ENCODE measurements around the gene ADAMTS1. TPM values are rescaled to one million over a fixed set of nuclear protein-coding genes. Genes with fewer than 3 reads are reported as not detected.
A peak's percentile ranks its signal among the peaks of the same experiment; 100 is the strongest.

Gene ADAMTS1
- total RNA-seq, 1 donor from 2014 or later, result 59.3 TPM

DNA sequence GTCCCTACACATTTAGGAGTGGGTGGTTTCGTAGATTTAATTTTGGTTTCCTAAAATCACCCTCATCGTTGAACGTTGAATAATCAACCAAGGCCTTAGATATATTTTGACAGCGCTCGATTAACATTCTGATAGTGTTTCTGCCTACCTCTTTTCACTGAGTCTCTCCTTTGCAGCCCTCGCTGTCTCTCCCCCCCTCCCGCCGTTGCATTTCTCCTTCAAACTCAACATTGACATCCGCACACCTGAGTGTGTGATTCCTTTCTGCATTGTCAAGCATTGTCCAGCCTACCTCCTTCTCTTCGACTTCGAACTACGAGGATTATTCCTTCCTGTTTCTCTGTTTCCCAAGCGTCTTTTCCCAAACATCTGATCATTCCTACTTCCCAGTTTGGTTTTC is 1.8 kb upstream of the ADAMTS1 start:
- ATAC-seq (no peak), DNase-seq (ENCODE audit: missing footprints) (no peak)
- intact Hi-C loops (cut with DNase I), result loop anchor here (5.0 kb wide), 3 partner anchors 720 to 1675 kb away; no protein-coding TSS in a partner anchor

DNA sequence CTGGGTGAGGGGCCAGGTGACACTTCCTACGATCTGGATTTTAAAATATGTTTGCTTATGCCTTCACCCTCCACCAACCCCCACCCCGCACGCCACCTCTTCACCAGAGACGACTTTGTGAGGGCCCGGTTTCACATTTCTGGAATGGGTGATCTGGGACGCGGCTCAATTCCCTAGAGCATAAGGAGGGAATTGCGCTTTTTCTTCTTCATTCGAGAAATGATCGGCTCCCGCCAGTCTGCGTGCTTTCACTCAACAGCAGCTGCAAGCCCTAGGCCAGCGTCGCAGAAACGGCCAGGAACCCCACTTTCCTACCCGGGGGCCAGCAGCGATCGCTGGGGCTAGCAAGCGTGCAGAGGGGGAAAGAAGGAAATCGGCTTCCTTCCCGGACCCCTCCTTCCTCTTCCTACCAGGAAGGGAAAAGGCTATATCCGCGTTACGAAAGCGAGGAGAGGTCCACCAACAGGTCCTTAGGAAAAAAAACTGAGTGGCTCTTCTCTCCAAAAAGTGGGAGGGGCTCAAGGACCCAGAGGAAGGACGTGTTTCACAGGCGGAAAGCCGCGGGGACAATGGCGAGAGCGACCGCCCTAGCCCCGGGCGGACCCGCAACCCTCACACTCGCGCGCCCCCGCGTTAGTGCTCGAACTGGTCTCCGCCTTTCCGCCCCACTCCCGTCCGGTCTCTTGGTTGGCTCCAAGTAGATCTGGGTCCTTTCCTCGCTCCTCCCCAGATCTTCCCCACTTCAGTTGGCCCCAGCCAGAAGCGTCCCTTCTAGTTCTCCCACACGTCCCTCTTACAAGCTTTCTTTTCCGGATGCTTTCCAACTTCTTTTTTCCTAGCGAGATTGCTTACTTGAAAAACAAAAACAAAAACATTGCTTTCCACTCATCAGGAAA is 1.1 kb upstream of the ADAMTS1 start:
- peak; percentile 62 for ATAC-seq
- intact Hi-C loops (cut with DNase I), result loop anchor here (5.0 kb wide), 3 partner anchors 721 to 1676 kb away; no protein-coding TSS in a partner anchor
- peak; percentile 94 for DNase-seq (ENCODE audit: missing footprints)

DNA sequence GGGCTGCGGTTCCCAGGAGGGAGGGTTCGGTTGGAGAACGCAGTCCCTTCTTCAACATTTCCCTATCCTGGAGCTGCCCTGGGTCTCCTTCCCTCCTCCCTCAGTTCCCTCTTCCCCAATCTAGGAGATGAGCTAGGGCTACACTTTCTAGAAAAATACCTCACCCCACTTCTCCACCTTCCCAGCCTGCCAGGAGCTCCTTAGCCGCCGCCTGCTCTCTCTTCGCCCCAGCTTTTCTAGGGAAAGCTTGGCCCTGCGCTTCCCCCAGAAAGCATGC is 488 bp upstream of the ADAMTS1 start:
- ATAC-seq (peak; percentile 1), DNase-seq (ENCODE audit: missing footprints) (no peak)
- intact Hi-C loops (cut with DNase I), result loop anchor here (5.0 kb wide), 3 partner anchors 722 to 1677 kb away; no protein-coding TSS in a partner anchor

DNA sequence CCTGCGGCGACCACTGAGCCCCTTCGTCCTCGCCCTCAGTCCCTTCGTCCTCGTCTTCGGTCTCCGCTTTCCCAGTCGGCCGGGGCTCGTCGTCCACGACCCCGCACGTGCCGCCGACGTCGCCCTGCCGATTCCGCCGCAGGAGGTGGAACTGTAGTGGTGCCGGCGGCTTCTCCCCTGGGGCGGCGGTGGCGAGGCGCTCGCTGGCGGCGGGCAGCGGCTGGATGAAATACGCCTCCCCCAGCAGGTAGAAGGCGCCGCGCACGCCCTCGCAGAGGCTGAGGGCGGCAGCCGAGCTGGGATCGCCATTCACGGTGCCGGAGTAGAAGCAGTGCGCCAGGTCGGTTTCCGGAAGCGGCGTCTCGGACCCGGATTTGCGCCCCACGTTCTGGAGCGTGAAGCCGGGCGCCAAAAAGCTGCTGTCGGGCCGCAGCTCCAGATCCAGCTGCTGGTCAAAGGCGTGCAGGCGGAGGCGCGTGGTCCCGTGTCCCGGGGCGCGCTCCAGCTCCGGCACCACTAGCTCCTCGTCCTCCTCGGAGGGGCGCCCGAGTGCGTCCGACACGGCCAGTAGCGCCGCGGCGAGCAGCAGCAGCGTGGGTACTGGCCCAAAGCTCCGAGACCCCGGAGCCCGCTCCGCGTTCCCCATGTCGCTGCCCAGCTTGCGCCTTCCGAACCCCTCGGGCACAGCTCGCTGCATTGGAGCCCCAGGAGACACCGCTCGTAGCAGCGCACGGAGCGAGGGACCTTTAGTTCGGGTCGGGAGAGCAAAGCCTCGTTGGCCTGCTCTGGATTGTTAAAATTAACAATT is 747 bp downstream of the ADAMTS1 start:
- DNase-seq (ENCODE audit: missing footprints), result peak; percentile 80
- intact Hi-C loops (cut with DNase I), result loop anchor here (5.0 kb wide), 4 partner anchors 62 to 1678 kb away; no protein-coding TSS in a partner anchor

DNA sequence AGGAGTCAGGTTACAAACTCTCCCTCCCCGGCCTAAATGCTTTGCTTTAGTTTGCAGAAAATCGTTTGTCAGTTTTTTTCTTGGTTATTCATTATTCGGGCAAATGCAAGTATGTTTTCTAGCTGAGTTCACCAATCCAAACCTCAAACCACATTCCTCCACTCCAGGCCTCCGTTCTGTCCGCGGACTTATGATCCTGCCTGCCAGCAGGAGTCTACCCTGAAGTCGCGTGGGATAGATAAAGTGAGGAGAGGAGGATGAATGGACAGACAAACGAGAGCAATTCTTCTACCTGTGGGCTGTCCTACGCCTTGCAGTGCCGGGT is 1.3 kb downstream of the ADAMTS1 start:
- intact Hi-C loops (cut with DNase I), result loop anchor here (2.0 to 5.0 kb wide), 2 partner anchors 62 to 73 kb away; no protein-coding TSS in a partner anchor
- ATAC-seq, result no peak
- no peak for DNase-seq (ENCODE audit: missing footprints)

More for the DNA sequence above, 747 bp downstream of the ADAMTS1 start:
- peak; percentile 51 for ATAC-seq

DNA sequence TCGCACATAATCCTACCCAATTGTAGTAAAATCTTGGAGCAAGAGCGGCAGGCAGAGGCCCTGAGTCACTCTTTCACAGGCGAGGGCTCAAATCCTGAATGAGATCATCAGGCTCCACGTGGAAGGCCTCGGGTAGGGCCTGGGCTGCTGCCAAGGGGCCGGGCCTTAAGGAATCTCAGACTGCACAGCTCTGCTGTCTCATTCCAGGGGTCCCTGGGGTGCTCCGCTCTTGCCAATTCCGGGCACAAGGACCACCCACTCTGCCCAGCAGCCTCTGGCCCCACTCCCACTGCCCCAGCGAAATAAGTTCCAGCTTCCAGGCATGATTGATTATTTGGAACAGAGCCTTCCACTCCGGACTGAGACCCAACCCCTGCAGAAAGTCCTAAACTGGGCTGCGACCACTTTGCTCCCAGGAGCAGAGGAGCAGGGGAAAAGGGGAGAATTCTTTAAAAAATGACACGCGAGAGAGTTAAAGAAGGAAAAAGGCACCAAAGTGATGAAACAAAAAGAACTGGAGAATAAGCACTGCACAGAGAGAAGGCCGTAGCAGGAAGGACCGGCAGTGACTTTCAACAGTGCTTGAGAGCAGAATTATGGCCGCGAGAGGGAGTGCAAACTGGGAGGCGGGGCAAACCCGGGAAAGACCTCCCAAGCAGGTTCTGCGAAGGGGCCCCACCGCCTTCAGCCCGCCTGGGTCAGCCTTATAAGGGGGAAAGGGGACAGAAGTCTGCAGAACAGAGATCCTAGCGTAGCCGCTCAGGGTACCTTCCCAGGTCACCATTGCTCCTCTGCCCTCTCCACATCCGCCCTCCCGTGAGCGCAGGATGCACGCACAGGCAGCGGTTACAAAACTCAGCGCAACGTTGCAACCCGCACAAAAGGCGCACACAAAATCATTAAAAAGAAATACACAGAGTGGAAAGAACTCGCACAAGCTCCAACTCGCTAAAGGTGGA is 2.0 kb downstream of the ADAMTS1 start:
- intact Hi-C loops (cut with DNase I), result loop anchor here (2.0 to 5.0 kb wide), 2 partner anchors 61 to 72 kb away; no protein-coding TSS in a partner anchor
- ATAC-seq (peak; percentile 56), DNase-seq (ENCODE audit: missing footprints) (peak; percentile 93)

DNA sequence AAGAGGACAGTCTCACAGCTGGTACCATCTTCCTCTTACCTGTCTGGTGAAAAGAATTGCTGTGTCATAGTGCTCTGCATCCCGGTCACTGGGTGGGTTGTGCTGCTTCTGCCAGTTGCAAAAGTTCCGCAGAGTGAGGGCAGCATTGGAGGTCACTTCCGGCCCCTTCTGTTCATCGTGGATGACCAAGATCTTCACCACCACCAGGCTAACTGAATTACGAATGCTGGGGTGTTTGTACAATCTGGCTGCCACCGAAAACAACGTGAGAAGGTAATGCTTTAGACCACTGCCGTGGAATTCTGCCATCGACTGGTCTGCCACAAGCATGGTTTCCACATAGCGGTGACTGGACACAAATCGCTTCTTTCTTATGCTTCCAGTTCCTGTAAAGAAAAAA is 2.9 kb downstream of the ADAMTS1 start:
- intact Hi-C loops (cut with DNase I), result loop anchor here (2.0 to 5.0 kb wide), 2 partner anchors 60 to 71 kb away; no protein-coding TSS in a partner anchor
- no peak for DNase-seq (ENCODE audit: missing footprints)

DNA sequence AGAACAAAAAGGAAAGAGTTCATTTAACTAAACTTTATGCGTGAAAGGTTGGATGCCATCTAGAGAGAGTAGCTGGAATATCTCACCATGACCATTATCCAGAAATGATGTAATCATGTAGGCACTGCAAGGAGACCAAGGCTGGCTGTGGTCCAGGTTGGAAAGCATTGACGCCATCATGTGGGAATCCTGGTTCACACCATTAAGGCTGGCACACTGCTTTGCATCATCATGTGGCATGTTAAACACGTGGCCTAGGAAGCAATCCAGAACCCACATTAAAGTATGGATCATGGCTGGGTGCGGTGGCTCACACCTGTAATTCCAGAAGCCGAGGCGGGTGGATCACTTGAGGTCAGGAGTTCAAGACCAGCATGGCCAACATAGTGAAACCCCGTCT is 4.3 kb downstream of the ADAMTS1 start:
- DNase-seq (ENCODE audit: missing footprints), result peak; percentile 70
- no peak for ATAC-seq
- intact Hi-C loops (cut with DNase I), result loop anchor here (5.0 kb wide), 1 partner anchor 59 kb away; no protein-coding TSS in a partner anchor

More for the DNA sequence above, 2.9 kb downstream of the ADAMTS1 start:
- ATAC-seq, result no peak

DNA sequence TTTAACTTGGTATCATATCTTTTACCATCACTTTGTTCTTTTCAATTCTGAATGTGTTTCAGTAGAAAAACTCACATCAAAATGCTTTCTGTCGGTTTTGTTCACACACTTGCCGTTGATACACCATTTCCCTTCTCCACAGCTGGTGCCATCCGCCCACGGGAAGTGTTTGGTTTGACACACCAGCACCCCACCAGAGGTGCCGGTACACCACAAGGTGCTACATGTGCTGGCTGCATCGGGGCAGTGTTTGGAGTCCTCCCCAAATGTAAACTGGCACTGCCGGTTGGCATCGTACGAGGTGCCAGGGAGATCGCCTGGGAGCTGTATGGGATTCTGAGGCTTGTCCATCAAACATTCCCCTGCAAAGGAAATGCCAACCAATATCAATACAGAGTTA is 5.0 kb downstream of the ADAMTS1 start:
- intact Hi-C loops (cut with DNase I), result loop anchor here (5.0 kb wide), 1 partner anchor 58 kb away; no protein-coding TSS in a partner anchor
- ATAC-seq (no peak), DNase-seq (ENCODE audit: missing footprints) (peak; percentile 61)

DNA sequence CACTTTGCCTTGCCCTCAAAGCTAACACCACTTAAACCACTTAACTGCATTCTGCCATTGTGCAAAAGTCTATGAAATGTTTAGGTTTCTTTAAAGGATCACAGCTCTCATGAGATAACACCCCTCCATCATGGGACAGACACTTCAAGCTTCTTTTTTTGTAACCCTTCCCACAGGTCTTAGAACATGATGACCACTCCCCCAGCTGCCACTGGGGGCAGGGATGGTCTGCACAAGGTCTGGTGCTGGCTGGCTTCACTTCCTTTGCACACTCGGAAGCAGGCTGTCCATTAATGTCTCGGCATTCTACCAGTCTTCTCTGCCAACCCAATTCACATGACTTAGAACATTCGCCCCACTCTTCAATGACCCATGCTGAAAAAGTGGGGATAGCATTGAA is 7.7 kb downstream of the ADAMTS1 start:
- intact Hi-C loops (cut with DNase I), result no loop called here
- DNase-seq (ENCODE audit: missing footprints) (no peak), ATAC-seq (no peak)

DNA sequence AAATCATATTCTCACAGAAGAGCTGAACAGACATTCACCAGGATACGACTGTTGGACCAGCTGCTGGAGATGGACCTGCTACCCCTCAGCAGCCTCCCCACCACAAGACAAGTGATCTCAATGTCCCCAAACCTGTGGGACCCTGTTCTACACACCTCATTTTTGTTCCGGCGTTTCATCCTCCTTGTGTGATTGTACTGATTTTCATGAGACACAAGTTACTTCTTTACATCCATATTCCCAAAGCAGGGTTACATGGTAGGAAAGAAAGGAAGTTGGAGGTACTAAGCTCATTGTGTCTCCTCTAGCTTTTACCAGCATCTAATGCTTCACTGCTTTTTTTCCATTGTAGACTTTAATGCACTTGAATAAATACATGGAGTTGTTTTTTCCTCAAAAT is 8.7 kb downstream of the ADAMTS1 start:
- intact Hi-C loops (cut with DNase I), result no loop called here
- ATAC-seq (no peak), DNase-seq (ENCODE audit: missing footprints) (no peak)

DNA sequence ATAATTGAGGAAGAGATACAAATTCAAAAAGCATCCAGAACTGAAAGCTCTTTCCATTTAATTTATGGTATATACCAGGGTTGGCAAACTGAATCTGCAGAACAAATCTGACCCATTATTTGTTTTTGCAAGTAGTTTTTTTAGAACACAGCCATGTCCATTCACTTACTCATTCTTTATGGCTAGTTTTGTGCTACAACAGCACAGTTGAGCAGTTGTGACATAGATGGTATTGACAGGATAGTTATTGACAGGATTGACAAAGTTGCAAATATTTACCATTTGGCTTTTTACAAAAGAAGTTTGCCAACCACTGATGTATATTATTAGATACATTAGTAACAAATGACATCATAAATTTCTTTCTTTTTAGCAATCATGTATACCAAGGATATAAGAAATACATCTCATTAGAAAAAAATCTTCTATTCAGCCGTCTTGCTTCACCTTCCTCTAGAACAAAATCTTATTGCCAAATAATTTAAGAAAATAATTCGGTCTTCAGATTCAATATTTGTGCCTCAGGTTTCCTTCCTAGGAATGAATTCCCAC is 9.4 kb downstream of the ADAMTS1 start:
- no peak for ATAC-seq
- no peak for DNase-seq (ENCODE audit: missing footprints)
- intact Hi-C loops (cut with DNase I), result no loop called here

DNA sequence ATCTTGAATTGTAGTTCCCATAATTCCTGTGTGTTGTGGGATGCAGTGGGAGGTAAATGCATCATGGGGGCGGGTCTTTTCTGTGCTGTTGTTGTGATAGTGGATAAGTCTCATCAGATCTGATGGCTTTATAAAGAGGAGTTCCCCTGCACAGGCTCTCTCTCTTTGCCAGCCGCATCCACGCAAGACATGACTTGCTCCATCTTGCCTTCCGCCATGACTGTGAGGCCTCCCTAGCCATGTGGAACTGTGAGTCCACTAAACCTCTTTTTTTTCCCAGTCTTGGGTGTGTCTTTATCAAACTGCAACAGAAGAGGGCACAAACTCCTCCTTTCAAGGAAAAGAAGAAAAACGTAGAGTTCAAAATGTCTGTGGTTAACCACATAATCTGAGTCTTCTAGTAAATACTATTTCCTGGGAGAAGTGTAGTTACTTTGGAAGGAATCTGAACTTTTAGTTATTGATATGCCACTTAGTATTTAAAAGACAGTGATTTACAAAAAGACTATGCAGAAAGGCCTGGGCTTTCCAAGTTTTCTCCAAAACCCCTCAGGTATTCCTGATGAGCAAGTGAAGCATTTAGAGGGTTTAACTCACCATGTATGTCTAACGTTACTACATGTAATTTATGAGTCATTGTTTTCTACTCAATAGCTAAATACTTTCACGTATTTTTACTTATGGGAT is 10.0 kb downstream of the ADAMTS1 start:
- no peak for DNase-seq (ENCODE audit: missing footprints)
- intact Hi-C loops (cut with DNase I), result no loop called here

DNA sequence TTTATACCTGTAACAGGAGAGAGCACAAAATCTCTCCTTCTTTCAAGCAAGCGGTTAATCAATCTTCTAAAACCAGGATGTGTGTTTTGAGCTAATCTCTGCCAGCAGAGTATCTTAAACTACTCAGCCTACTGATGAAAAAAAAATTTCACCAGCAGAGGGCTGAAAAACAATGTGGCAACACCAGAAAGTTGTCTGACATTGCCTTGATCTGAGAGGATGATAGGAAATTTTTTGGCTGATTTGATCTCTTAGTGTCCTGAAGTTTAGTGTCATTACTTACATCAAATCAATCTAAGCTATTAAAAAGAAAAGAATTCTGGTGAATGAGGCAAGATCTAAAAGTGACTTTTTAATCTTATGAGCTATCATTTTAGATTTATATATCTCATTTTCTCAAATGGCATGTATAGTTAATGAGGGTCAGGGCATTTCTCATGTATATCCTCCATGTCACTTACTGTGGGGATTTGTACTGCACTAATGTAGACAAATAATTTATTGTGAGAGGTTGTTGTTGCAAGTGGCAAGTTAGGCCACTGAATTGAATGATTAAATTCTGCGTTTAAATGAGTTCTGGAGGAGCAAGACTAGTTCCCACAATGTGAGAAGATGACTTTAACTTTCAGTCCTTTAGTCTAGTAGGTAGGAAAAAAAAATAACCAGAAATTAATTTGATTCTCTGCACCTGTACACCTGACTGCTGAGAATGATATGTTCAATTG is 10.9 kb downstream of the ADAMTS1 start:
- no peak for DNase-seq (ENCODE audit: missing footprints)
- intact Hi-C loops (cut with DNase I), result no loop called here
- ATAC-seq, result no peak

More for the DNA sequence above, 10.0 kb downstream of the ADAMTS1 start:
- ATAC-seq, result peak; percentile 35

DNA sequence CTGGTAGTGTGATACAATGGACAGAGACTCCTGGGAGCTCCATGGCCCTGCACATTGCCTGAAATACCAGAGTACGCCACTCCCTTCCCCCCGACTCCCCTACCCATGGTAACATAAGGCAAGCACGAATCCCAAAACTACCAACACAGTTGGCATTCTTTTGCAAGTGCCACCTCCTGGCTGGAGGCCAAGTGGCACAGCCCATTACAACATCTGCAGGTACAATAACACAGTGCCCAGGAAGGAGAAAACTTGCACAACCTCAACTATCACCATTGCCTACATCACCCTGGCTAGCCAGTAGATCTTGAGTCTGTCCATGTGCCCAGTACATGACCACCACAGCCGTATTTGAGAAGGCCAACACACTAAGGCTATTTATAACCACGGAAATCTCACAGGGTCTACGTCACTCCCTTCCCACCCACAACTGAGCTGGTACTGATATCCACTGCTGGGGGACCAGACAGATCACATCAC is 11.7 kb downstream of the ADAMTS1 start:
- intact Hi-C loops (cut with DNase I), result no loop called here
- ATAC-seq, result no peak
- peak; percentile 64 for DNase-seq (ENCODE audit: missing footprints)

DNA sequence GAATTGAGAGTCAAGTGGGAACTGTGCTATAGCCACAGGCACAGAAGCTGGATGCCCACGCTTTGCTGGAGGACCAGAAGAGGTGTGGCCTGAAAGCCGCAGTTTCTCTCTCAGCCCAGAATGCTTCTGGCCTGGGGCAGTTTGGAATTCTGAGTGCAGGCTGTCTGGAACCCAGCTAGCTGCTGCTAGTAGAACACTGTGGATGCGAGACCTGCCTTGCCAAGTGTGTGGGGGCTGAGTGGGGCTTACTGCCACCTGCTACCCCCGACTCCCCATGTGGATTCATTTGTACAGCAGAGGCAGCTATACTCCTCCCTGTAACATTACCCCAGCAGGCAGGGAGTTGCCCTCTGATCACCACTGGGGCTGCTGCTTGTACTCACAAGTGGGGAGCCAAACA is 12.2 kb downstream of the ADAMTS1 start:
- ATAC-seq (no peak), DNase-seq (ENCODE audit: missing footprints) (no peak)
- intact Hi-C loops (cut with DNase I), result no loop called here

DNA sequence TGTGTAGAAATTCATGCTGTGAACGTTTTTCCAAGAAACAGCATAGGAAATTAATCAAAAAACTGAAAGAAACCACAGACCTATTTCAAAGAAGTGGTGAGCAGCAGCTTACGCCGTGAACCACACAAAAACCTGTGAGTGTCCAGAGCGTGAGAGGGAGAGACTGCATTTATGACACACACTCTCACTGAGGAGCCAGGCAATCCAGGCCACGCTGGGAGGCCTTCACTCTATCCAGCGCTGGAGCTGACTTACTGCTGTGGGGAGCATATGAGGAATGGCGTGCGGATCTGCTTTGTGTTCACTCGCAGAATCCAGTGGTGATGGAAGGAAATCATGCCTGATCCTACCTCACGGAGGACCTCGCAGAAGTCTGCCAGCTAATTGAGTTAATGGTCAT is 12.7 kb downstream of the ADAMTS1 start:
- DNase-seq (ENCODE audit: missing footprints), result no peak
- ATAC-seq, result no peak
- intact Hi-C loops (cut with DNase I), result no loop called here

All from Right ventricle myocardium inferior (tissue), 1 donor.